ENCODE results near the gene OR8B4.
"Not testable (repeated sequence)": the region's sequence is repeated elsewhere in the genome, so short reads cannot be mapped to it uniquely, and the experiment has no call there.

Gene OR8B4
- 0 reads per million in 4 experiments for total RNA-seq

GRCh38 chr11:124424384-124424921, at the start of gene OR8B4:
Gene OR8B4 (minus strand): TSS chr11:124424871. CDS start chr11:124424871, 0 bp downstream.
- DNase-seq, result no peak

- DNase-seq, result no peak
These were observed 49.4 kb upstream of the OR8B4 start for GRCh38 chr11:124474079-124474478.

- no peak for DNase-seq
These were observed 48.8 kb upstream of the OR8B4 start for GRCh38 chr11:124473476-124473875.

GRCh38 chr11:124470561-124471227, 46.0 kb upstream of the OR8B4 start:
- no peak for DNase-seq

- no peak for DNase-seq
These were observed 42.8 kb upstream of the OR8B4 start for GRCh38 chr11:124467381-124467927.

GRCh38 chr11:124465368-124465767, 40.7 kb upstream of the OR8B4 start:
- DNase-seq, result no peak

GRCh38 chr11:124463990-124464389, 39.3 kb upstream of the OR8B4 start:
- no peak for DNase-seq

- no peak for DNase-seq
These were observed 38.7 kb upstream of the OR8B4 start for GRCh38 chr11:124463324-124463723.

GRCh38 chr11:124460459-124460858, 35.8 kb upstream of the OR8B4 start:
- no peak for DNase-seq

GRCh38 chr11:124459379-124459778, 34.7 kb upstream of the OR8B4 start:
- DNase-seq, result not testable (repeated sequence)

GRCh38 chr11:124454552-124454951, 29.9 kb upstream of the OR8B4 start:
- no peak for DNase-seq

GRCh38 chr11:124446916-124447315, 22.2 kb upstream of the OR8B4 start:
- no peak for DNase-seq

- DNase-seq, result no peak
These were observed 21.0 kb upstream of the OR8B4 start, which contains the start of gene OR8B8 for GRCh38 chr11:124445646-124446150. Gene OR8B8 (minus strand): TSS chr11:124445696. CDS start chr11:124441085, 4,611 bp downstream.

GRCh38 chr11:124442847-124443246, 18.2 kb upstream of the OR8B4 start:
- no peak for DNase-seq

- DNase-seq, result no peak
These were observed 17.8 kb upstream of the OR8B4 start for GRCh38 chr11:124442442-124442841.

- no peak for DNase-seq
These were observed 16.8 kb upstream of the OR8B4 start for GRCh38 chr11:124441519-124441918.

GRCh38 chr11:124441081-124441480, 16.4 kb upstream of the OR8B4 start:
- DNase-seq, result no peak

GRCh38 chr11:124440608-124441007, 15.9 kb upstream of the OR8B4 start:
- no peak for DNase-seq

GRCh38 chr11:124434699-124435098, 10.0 kb upstream of the OR8B4 start:
- DNase-seq, result no peak

- no peak for DNase-seq
These were observed 4.9 kb upstream of the OR8B4 start for GRCh38 chr11:124429599-124429998.

GRCh38 chr11:124421043-124421442, 3.6 kb downstream of the OR8B4 start:
- DNase-seq, result no peak

GRCh38 chr11:124415356-124415923, 9.2 kb downstream of the OR8B4 start:
- no peak for DNase-seq

GRCh38 chr11:124409906-124410305, 14.8 kb downstream of the OR8B4 start:
- no peak for DNase-seq

- DNase-seq, result no peak
These were observed 19.1 kb downstream of the OR8B4 start for GRCh38 chr11:124405581-124405980.

Measured in effector CD8-positive, alpha-beta T cell (primary cell).